GM21717 (cell line): ENCODE measurements around the gene ELSPBP1.
"Not testable (repeated sequence)": the region's sequence is repeated elsewhere in the genome, so short reads cannot be mapped to it uniquely, and the experiment has no call there.

Experiments
- ATAC-seq: cut with Tn5 transposase; IDR thresholded peaks from one replicate; pipeline ENCODE4 v1.9.1; 2021; ENCODE audit warnings: mild to moderate bottlenecking, moderate library complexity; ENCODE audit not compliant: unreplicated experiment

ELSPBP1 gene

GRCh38 chr19:47994209-47994802 is at the start of gene ELSPBP1:
TSS of gene ELSPBP1 (plus strand) at chr19:47994632. CDS start at chr19:48008668, 14,036 bp downstream.
- no peak for ATAC-seq

GRCh38 chr19:47949852-47950521 is 44.4 kb upstream of the ELSPBP1 start:
- ATAC-seq: not testable (repeated sequence)

- ATAC-seq: not testable (repeated sequence)
Observed at GRCh38 chr19:47952132-47952531, 42.3 kb upstream of the ELSPBP1 start.

GRCh38 chr19:47955936-47956335 is 38.5 kb upstream of the ELSPBP1 start:
- ATAC-seq: not testable (repeated sequence)

- no peak for ATAC-seq
Observed at GRCh38 chr19:47973529-47973928, 20.9 kb upstream of the ELSPBP1 start.

- no peak for ATAC-seq
Observed at GRCh38 chr19:47991191-47991808, 3.1 kb upstream of the ELSPBP1 start.

GRCh38 chr19:47992070-47992469 is 2.4 kb upstream of the ELSPBP1 start, which contains the start of gene BSPH1:
TSS of gene BSPH1 (minus strand) at chr19:47992170. CDS start at chr19:47992081, 89 bp downstream.
- no peak for ATAC-seq

- ATAC-seq: no peak
Observed at GRCh38 chr19:47996230-47996727, 1.8 kb downstream of the ELSPBP1 start.

- no peak for ATAC-seq
Observed at GRCh38 chr19:47998800-47999199, 4.4 kb downstream of the ELSPBP1 start.

GRCh38 chr19:48000846-48001245 is 6.4 kb downstream of the ELSPBP1 start:
- no peak for ATAC-seq

GRCh38 chr19:48004236-48004635 is 9.8 kb downstream of the ELSPBP1 start:
- no peak for ATAC-seq

GRCh38 chr19:48006762-48007161 is 12.3 kb downstream of the ELSPBP1 start:
- ATAC-seq: no peak

GRCh38 chr19:48010932-48011758 is 16.7 kb downstream of the ELSPBP1 start:
- ATAC-seq: no peak

GRCh38 chr19:48020686-48021085 is 26.3 kb downstream of the ELSPBP1 start:
- ATAC-seq: no peak

GRCh38 chr19:48023011-48023410 is 28.6 kb downstream of the ELSPBP1 start:
- no peak for ATAC-seq

- no peak for ATAC-seq
Observed at GRCh38 chr19:48023518-48023917, 29.1 kb downstream of the ELSPBP1 start.

- ATAC-seq: no peak
Observed at GRCh38 chr19:48025480-48025879, 31.0 kb downstream of the ELSPBP1 start.

- ATAC-seq: no peak
Observed at GRCh38 chr19:48029431-48029830, 35.0 kb downstream of the ELSPBP1 start.

GRCh38 chr19:48030073-48030472 is 35.6 kb downstream of the ELSPBP1 start:
- ATAC-seq: no peak

- ATAC-seq: no peak
Observed at GRCh38 chr19:48033604-48034003, 39.2 kb downstream of the ELSPBP1 start.

- ATAC-seq: no peak
Observed at GRCh38 chr19:48036765-48037164, 42.3 kb downstream of the ELSPBP1 start.
